Measurements from ENCODE around the gene CRYGB. TPM values are rescaled to one million over a fixed set of nuclear protein-coding genes. Genes with fewer than 3 reads are reported as not detected.

The CRYGB gene
- total and polyA plus RNA-seq, 2 of the 13 experiments (the other 11 are each of a cell fraction or from before 2014, with no cell fraction given): not detected

GRCh38 chr2:208135794-208136715, 9.9 kb downstream of the CRYGB start (continued):
- TF ChIP-seq ZNF407 (CRISPR knock-in tag; IDR thresholded peaks at IDR 0.05; ENCODE audit: not compliant biosample characterization) (no peak), RBFOX2 (IDR thresholded peaks at IDR 0.05; ENCODE audit: low read depth, low read length) (no peak), FOXP1 (IDR thresholded peaks at IDR 0.05) (no peak), FOXP1 (CRISPR knock-in tag; IDR thresholded peaks at IDR 0.05) (no peak), ZNF557 (CRISPR knock-in tag; IDR thresholded peaks at IDR 0.05) (no peak), ZNF687 (CRISPR knock-in tag; IDR thresholded peaks at IDR 0.05) (peak; percentile 52; the same call in 1 of the 2 replicates), ZNF510 (CRISPR knock-in tag; IDR thresholded peaks at IDR 0.05; ENCODE audit: low read depth) (no peak), TOPORS (CRISPR knock-in tag; IDR thresholded peaks at IDR 0.05) (no peak), TFE3 (CRISPR knock-in tag; IDR thresholded peaks at IDR 0.05) (peak; percentile 75), TFDP2 (CRISPR knock-in tag; IDR thresholded peaks at IDR 0.05) (peak; percentile 47), CHD2 (IDR thresholded peaks at IDR 0.05; ENCODE audit: low read depth, low read length) (no peak), ZSCAN12 (CRISPR knock-in tag; IDR thresholded peaks at IDR 0.05) (no peak)

All from HepG2 (cell line).